Activated naive CD4-positive, alpha-beta T cell (primary cell): ENCODE results near the gene RNF38.
A peak's percentile ranks its signal among the peaks of the same experiment; 100 is the strongest.
"Not testable (repeated sequence)": the region's sequence is repeated elsewhere in the genome, so short reads cannot be mapped to it uniquely, and the experiment has no call there.

Source experiments
- DNase-seq, 4 experiments: peaks; one replicate each; lab custom pipeline; 2025; lab: John Stamatoyannopoulos, UW

Gene RNF38

DNA sequence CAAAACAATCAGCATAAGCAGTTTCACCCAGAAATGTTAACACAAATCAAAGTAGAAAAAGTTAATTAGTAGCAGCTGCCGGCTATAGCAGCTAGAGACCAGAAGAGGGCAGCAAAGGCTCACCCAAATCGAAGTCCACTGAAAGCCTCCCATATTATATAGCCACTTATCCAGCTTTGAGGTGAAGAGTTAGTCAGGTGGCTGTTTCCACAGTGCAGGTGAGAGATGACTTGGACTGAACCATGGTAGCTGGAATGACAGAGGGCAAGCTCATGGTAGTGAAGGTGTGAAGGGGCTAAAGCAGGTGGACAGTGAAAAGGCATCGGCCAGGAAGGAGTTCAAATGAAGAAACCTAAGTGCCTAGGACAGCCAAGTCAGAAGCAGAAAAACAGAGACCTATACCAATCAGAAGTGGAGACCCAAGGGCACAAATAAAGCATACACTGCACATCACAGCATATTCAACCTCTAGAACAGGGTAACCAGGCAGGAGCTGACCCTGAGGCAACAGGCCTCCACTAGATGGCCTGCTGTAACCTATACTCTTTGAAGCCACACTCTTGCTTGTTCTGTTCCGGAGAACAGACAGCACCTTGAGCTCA lies 7.2 kb upstream of the RNF38 start:
- peak in 2 of 4 experiments; percentile 22 to 25 for DNase-seq

DNA sequence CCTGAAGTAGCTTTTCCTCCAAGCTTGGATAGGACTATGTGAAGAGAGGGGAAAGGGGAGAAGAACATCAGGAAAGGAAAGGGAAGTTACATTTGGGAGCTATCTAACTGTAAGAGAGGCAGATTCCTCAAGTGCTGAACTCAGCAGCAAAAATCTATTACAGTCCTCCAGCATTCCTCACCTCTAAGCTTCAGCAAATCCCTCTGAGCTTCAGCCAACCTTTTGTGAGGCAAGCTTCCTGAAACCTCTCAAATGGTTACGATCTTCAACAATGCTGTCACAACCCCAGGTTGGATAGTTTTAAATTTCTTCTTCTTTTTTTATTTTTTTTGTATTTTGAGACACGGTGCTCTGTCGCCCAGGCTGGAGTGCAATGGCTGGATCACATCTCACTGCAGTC lies 2.5 kb upstream of the RNF38 start:
- no peak for DNase-seq

DNA sequence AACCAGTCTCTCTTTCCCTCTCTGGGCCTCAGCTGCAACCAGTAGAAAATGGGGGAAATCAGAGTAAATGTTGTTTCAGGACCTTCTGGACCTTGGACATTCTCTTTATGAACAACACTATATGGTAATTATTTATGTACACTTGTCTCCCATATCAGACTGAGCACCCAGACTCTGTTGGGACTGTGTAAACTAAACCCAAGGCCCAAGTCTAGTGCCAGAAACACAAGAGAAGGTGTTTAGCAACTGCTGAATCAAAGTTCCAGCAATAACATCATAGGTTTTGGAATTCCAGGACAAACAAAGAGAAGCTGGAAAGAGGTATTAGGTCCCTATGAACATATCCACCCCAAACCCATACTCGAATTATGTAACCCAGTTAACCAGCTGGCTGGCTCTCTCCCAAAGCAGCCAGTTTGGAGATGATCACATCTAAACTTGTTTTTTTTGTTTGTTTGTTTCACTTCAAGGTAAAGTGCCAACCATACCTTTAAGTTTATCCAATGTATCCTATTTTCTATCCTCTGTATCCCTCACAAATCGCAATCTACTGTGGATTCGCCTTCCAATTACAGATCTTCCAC lies 1.9 kb upstream of the RNF38 start:
- no peak for DNase-seq

DNA sequence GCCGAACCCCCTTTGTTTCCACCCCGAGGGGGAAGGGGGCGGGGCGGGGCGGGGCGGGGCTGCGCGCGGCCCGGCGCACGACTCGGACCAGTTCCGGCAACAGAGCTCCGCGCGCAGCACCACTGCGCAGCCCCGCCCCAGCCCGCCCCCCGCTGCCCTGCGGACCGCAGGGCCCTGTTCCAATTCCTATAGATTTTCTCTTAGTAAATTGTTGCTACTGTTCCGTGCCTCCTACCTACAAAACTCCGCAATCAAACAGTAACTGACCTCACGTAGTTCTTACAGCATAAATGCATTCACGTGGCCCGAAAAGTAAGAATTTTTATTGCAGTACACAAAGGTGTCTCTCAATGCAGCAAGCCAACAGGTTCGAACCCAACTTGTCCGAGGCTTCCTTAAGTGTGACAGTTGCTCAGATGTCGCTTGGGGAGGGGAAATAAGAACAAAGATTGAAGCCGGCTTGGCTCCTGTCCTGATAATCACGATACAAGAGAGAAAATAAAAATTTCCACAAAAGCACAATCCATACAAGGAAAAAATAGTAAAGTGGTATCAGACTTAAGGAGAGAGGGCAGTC lies 1.2 kb upstream of the RNF38 start:
- DNase-seq: peak in 3 of 4 experiments; percentile 68 to 83 (median 82)

DNA sequence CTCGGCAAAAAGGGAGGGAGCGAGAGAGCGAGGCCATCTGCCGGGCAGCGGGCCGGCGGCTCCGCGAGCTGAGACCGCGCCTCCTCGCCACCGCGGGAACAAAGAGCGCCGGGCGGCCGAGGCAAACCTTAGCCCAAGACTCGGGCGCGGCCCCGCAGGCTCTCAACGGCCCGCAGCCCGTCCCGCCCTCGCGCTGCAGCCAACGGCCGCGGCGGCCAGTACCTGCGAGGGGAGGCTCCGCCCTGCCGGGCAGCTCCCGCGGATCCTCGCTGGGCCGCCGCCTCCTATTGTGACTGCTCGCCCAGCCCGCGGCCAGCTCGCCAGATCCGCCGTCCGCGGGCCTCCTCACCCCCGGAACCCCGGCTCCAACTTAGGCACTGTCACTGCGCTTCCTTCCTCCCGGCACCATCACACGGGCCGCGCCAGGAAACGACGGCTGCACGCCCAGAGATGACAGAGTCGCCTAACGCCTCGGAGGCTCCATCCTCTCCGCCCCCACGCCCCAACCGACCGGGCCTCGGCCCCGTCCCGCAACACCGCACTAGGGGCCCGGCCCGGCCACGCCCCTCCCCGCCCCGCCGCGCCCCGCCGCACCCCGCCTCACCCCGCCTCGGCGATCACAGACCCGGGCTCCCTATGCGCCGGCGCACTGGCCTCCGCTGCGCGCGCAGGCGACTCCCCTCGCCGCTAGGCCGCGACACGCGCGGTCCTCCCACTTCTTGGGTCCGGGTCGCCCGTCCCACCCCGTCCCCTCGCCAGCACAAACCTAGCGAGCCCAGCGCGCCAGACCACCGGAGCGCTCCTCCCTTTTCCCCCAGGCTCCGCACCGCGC lies 479 bp upstream of the RNF38 start:
- peak; percentile 83 to 91 (median 84) for DNase-seq

DNA sequence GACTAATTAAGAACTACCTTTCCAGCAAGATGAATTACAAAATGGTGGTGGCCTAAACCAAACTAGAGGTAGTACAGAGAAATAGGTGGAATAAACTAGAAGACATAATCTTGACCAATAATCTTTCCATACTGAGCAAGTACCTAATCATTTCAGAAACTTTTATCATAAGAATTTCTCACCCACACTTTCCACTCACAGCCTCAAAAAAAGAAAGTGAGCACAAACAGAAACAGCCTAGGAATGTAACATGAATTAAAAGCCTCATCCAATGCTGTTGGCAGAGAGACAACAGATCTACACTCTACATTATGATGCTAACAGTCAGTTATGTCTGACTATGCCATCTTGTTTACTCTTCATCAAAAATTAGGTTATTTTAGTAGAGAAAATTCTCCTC lies 1.3 kb downstream of the RNF38 start:
- no peak for DNase-seq

DNA sequence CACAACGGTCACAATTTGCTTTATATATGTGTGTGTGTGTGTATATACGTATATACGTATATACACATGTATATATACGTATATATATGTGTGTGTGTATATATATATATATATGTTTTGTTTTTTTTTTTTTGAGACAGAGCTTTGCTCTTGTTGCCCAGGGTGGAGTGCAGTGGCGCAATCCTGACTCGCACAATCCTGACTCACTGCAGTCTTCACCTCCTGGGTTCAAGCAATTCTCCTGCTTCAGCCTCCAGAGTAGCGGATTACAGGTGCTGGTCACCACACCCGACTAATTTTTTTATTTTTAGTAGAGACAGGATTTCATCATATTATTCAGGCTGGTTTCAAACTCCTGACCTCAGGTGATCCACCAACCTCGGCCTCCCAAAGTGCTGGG lies 3.1 kb downstream of the RNF38 start:
- DNase-seq: no peak

DNA sequence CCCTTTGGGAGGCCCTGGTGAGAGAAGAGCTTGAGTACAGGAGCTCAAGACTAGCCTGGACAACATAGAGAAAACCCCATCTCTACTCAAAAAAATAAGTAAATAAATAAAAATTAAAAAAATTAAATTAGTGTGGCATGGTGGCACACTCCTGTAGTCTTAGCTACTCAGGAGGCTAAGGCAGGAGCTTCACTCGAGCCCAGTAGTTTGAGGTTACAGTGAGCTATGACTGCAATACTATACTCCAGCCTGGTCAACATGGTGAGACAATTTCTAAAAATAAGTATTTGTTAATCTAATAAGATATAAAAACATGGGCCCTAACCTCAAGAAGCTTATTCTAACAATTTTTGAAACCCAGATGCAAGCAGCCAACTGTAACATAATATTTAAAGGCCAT lies 7.6 kb downstream of the RNF38 start:
- no peak for DNase-seq

DNA sequence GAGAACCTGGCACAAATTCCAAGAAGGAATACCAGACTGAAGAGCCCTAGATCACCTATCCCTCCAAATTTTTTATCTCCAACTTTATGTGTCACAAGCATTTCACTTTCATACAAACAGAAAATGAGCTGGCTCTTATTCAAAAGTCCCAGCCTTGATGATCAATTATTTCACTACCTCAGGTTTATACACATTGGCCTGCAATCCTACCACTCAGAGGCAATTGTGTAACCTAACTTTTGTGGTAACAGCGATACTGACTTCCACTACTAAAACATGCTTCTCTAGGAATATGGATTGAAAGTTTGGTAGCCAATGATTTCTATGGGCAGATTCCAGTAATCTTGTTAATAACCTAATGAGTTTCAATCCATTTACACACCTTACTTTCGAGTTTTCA lies 10.5 kb downstream of the RNF38 start:
- no peak for DNase-seq

DNA sequence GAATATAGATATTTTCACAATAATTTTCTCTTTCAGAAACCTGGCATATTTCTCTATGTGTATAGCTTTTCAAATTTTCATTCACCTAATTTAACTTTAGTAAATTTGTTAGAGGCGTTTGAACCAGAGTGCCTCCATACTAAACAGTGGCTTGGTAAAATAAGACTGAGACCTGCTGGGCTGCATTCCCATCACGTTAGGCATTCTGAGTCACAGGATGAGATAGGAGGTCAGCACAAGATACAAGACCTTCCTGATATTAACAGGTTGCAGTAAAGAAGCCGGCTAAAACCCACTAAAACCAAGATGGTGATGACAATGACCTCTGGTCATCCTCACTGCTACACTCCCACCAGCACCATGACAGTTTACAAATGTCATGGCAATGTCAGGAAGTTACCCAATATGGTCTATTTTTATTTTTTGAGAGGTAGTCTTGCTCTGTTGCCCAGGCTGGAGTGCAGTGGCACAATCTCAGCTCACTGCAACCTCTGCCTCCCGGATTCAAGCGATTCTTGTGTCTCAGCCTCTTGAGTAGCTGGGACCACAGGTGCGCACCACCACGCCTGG lies 13.6 kb downstream of the RNF38 start:
- DNase-seq: not testable (repeated sequence)

DNA sequence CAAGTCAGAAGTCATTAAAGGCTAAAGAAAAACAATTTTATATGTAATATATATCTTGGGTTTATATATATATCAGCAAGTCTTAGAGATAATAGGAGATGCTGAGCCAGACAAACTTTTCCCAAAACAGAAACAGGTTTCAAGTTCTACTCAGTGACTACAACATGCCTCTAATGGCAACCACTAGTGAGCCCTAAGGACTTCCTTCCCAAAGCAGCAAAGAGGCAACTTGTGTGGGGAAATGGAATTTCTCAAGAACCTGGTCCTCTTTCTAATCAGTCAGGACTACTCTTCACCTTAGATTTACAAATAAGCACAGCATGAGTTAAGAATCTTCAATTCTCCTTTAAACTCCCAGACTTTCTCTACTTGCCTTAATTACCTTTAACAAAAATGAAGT lies 17.6 kb downstream of the RNF38 start:
- DNase-seq: no peak

DNA sequence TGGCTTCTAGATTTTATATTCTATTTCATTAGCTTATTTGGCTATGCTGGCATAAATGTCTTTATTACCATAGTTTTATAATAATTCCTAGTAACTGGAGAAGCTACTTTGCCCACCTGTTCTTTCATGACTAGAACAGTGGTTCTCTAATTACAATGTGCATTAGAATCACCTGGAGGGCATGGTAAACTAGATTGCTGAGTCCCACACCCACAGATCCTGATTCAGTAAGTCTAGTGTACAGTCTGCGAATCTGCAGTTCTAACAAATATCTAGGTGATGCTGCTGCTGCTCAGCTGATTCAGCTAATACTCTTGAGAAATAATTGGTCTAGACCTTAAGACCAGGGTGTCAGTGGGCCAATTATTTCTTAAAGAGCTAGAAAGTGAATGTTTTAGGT lies 35.5 kb downstream of the RNF38 start:
- no peak for DNase-seq

DNA sequence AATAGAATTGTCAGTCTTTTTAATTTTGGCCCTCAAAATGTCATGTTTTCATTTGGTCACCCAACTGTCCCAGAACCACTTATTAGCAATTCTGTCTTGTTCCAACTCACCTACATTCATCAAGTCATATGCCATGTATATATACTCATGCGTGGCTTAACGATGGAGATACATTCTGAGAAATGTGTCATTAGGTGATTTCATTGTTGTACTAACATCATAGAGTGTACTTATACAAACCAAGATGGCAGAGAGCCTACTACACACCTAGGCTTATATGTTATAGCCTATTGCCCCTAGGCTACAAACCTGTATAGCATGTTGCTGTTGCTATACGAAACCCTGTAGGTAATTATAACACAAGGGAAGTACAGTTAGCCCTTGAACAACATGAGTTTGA lies 36.6 kb downstream of the RNF38 start:
- DNase-seq: no peak

DNA sequence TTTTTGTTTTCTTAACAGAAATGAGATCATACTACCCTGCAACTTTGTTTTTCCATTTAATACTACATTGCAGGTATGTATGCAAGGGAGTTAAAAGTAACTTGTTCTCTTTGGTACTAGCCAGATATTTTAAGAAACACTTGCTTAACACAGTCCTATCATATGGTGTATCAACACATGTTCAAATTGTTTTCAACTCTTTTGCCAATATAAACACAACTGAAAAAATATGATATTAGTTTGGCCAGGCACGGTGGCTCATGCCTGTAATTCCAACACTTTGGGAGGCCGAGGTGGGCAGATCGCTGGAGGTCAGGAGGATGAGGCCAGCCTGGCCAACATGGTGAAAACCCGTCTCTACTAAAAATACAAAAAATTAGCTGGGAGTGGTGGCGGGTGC lies 41.6 kb downstream of the RNF38 start:
- DNase-seq: no peak

DNA sequence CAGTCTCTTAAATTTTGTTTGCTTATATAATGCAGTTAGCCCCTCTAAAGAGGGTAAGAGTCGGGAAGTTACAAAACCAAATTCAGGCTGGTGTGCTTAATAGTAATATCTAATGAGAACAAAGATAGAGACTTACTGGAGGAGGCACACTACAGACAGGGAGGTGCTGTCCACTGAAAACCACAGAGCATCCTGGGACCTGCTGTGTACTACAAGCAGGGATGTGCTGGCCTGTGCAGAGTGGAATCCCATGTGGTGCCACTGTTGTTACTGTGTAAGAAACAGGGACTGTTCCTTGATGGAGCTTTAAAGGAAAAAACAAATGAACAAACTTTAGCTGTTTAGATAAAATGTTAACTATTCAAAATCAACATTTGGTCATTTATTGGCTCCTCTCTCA lies 42.4 kb downstream of the RNF38 start:
- DNase-seq: no peak

DNA sequence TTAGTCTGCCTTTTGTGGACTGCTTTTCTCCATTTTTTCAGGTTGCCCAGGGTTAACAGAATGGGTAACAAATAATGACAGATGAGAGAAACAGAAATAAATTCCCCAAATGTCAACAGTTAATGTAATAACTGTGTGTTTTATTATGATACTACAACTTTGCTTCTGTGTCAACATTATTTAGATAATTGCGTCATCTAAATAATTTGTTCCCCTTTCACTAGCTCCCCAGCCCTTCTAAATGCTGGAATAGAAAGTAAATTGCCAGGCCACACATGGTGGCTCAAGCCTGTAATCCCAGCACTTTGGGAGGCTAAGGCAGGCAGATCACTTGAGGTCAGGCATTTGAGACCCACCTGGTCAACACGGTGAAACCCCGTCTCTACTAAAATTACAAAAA lies 53.5 kb downstream of the RNF38 start:
- no peak for DNase-seq

DNA sequence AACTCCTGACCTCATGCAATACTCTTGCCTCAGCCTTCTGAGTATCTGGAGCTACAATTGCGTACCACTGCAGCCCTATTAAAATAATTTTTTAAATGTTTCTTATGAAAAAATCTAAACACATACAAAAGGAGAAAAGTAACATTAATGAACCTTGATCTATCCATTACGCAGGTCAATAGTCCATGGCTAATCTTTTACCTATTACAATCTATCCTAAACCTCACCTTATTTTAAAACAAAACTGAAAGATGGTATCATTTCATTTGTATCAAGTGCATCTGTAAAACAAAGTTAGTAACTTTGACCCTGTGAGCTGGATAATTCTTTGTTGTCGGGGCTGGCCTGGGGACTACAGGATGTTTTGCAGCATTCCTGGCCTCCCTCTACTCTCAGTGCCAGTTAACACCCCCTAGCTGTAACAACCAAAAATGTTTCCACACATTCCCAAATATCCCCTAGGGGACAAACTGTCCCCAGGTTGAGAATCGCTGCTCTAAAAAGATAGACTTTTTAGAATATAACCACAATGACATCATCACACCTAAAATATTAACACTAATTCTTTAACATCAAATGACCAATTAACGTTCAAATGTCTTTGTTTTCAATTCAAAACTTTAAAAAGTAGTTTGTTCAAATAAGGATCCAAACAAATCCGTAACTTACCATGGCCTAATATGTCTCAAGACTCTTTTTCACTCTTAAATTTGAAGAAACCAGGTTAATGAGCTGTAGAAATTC lies 54.8 kb downstream of the RNF38 start:
- DNase-seq: no peak

DNA sequence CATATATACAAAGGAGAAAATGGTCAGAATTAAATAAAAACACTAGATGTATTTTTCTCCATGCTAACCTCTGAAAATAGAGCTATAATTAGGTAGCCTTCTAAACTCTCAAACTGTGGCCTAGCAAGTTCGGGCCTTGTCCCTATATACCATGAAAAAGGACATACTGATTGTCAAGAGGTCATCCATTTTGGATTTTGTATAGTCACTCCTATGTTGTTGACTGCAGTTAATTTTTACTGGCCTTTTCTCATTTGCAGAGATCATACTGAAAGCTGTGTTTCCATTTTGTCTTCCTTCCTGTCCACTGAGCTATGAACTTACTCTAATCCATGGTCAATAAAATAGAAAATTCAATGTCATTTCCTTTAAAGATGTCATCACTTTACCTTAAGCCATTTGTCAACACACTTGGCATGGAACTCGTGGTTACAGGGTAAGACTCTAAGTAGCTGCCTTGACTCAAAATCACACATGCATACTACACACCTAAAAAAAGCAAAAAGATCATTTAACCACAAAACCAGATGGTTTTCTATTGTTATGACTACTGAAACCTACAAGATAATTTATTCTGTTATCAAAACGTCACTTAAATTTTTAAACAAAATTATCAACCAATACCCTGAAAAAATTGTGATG lies 58.0 kb downstream of the RNF38 start:
- DNase-seq: no peak

DNA sequence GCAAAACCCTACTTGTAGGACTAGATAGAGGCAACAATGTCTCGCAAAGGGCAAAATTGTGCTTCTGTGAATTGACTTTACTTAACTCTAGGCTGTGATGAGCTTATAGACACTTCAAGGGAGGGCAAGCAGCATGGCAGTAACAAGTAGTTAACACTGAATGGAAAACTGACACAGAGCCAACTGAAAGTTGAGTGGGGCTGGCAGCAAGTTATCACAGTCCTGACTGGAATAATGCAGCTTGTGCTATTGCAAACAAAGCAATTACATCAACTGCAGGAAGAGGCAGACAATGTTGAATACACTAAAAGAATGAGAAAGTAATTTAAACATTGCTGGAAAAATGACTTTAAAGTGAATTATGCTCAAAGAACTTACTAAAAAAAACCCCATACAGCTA lies 62.2 kb downstream of the RNF38 start:
- DNase-seq: no peak

DNA sequence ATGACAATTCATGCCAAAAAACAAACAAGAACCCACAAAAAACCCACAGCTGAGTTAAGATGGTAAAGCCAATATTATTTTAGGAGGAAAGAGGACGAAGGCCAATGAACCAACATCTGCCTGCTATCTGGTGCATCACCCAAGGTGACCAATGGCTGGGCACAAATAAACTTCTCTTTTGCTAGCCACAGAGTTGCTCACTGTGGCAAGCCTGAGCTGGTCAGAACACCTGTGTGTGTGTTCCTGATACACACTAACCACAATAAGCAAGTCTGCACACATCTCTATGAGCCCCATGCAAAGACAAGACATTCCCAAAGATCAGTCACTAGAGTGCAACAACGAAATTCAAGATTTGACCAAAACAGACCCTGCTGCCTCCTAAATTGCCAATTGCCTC lies 63.1 kb downstream of the RNF38 start:
- no peak for DNase-seq

DNA sequence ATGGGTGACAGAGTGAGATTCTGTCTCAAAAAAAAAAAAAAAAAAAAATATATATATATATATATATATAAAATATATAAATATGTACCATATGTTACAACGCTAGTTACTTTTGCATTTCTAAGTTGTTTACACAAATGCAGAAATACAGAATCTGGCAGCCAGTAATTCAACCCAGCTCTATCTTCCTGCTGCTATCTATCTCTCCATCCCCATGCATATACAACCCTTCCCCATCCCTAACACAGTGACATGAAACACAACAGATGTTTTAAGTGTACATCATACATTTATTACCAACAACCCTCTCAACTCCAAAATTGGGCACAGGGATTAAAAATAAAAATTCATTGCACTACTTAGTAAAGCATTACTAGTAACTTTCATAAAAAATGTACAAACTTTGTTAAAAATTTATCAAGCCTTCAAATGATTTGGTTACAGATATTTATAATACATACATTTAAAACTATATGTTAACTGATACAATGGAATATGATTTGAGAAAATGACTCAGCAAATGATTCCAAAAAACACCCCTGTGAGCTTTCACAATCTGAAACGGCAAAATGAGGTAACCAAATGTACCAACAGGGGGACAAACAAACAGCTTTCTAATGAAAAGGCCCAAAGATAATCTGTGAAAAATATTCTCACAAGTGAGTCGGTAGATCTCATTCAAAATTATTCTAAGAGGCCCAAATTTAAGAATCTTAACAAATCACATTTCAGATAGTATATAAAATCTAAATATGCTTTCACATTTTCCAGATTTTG lies 63.8 kb downstream of the RNF38 start:
- no peak for DNase-seq
